Right lobe of liver (tissue), 6 donors: ENCODE results near the gene DUS2. TPM values are rescaled to one million over a fixed set of nuclear protein-coding genes. Genes with fewer than 3 reads are reported as not detected.
A peak's percentile ranks its signal among the peaks of the same experiment; 100 is the strongest.

Experiments used
- ATAC-seq, 4 donors: fragments of 200-7000 bp; cut with Tn5 transposase; one replicate each; pipeline ENCODE4 v1.9.1; 2020; ENCODE audit warnings: mild to moderate bottlenecking in 4 of 4, moderate library complexity in 4 of 4
- DNase-seq, 3 donors: peaks; one replicate each; pipeline ENCODE4 v3.0.0-alpha.2; 2020
- H3K27ac ChIP-seq, 3 donors: fragments of 200-600 bp; one replicate each; pipeline ENCODE4 v1.8.0; 2022
- H3K27me3 ChIP-seq, 2 donors: fragments of 200-600 bp; one replicate each; pipeline ENCODE4 v1.8.0; 2022
- H3K36me3 ChIP-seq, 4 donors: fragments of 200-600 bp; sonication (generic) in 1 of 4; one replicate each; pipeline versions ENCODE4 v1.5.1 to v1.8.0; 2017 to 2022; ENCODE audit warnings: control low read depth in 1 of 4
- H3K4me1 ChIP-seq, 4 donors: fragments of 200-600 bp; sonication (generic) in 1 of 4; one replicate each; pipeline versions ENCODE4 v1.5.1 to v1.8.0; 2017 to 2022; ENCODE audit warnings: control low read depth in 1 of 4
- H3K4me3 ChIP-seq, 3 donors: fragments of 200-600 bp; one replicate each; pipeline ENCODE4 v1.8.0; 2022
- H3K9me3 ChIP-seq, 4 donors: fragments of 200-600 bp; sonication (generic) in 1 of 4; one replicate each; pipeline versions ENCODE4 v1.5.1 to v1.8.0; 2017 to 2022; ENCODE audit warnings: control low read depth in 1 of 4
- CTCF ChIP-seq, 4 donors: fragments of 200-600 bp in 3 of 4; fragments of 450-650 bp in 1 of 4; IDR thresholded peaks; one replicate each; pipeline versions ENCODE4 v1.5.1 to v1.8.0; 2016 to 2022; ENCODE audit warnings: antibody characterized with exemption in 4 of 4, mild to moderate bottlenecking in 2 of 4
- POLR2A ChIP-seq: fragments of 450-650 bp; IDR thresholded peaks from one replicate; pipeline ENCODE4 v1.6.1; 2017; ENCODE audit warnings: antibody characterized with exemption, mild to moderate bottlenecking
- WGBS: methylation state at CpG from one replicate; pipeline ENCODE4 v1.1.6; 2018; ENCODE audit warnings: low coverage, low lambda C conversion rate; ENCODE audit not compliant: insufficient coverage; ENCODE audit errors: missing lambda C conversion rate; 5-methylcytosine and 5-hydroxymethylcytosine counted together
- intact Hi-C, 2 donors: fragments of 100-400 bp; cut with DNase I; formaldehyde crosslinking; loops; one replicate each; pipeline versions ENCODE4 v1.11.2 to v1.14.1; 2022
- total RNA-seq, 6 experiments: library from RNA; depleted of rRNA in 2 of 6; stranded (reverse); fragments of >200 nt in 2 of 6; fragmentation: NEBNext Ultra II Directional in 3 of 6; extraction: Animal tissue kit (Norgen Biotek cat#: 25700) in 3 of 6; gene quantifications; one replicate each; pipeline versions ENCODE4 v1.1.0 to v1.2.4, GENCODE V29; 2016 to 2023
- donor health status: DM: no; HTN: yes; CAD: no.
- donor health status: DM: no; HTN: no; CAD: no.
- donor health status: DM: no; HTN: no; CAD: no.
- donor health status: DM: no; HTN: yes; CAD: no.
- donor health status: DM: no; HTN: yes; CAD: no.

Gene DUS2
- total RNA-seq, 6 experiments from 2014 or later, result 7.9 to 16.4 (median 9.2) TPM

DNA sequence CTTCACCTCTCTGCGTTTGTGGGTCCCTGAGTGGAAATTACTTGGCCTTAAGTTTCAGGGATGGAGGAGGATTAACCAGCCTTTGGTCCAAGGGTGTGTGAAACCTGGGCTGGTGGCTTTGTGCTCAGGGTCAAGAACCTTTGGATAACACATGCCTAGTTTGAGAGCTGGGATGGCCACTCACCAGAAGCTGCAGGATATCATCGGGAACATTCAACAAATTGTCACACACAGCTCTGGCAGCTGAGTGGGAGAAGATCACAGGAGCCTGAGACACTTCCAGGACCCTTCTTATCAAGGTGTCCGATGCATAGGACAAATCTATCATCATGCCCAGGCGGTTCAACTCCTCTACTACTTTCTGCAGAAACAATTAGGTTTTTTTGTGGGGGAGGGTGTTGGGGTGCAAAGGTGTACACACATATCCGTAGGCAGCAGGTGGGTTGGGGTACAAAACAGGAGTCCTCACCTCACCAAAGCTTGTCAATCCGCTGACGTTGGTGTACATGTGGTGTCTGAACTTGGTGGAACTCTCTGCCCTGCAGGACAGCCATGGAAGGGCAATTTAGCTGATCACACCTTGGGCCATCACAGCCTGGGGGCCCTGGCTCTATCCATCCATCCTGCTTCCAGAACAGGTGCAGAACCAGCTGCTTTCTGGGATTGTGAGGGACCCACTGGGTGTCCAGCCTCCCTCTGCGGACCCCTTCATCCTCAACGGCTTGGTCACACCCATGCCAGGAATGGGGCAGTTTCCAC, 45.4 kb upstream of the DUS2 start:
- Histone ChIP-seq H3K4me1 (no peaks in the 10 kb centered on the region), H3K27me3 (no peaks in the 10 kb centered on the region), H3K36me3 (no peaks in the 10 kb centered on the region), H3K9me3 (no peaks in the 10 kb centered on the region), H3K4me3 (no peak overlapping the region), H3K27ac (no peak overlapping the region)
- intact Hi-C loops, result no loop called here
- no peak for TF ChIP-seq CTCF (IDR thresholded peaks at IDR 0.05)
- ATAC-seq (no peak), DNase-seq (no peak)
- 60% methylated on average over 1 of the region's 9 CpGs for WGBS

- DNase-seq, result no peak
- Histone ChIP-seq H3K36me3 (no peaks in the 10 kb centered on the region), H3K9me3 (no peaks in the 10 kb centered on the region), H3K27me3 (no peaks in the 10 kb centered on the region), H3K27ac (no peak within 1 kb of the TSS), H3K4me1 (no peaks in the 10 kb centered on the region), H3K4me3 (no peak within 1 kb of the TSS)
- TF ChIP-seq CTCF (IDR thresholded peaks at IDR 0.05) (peak in 3 of 4 donors; percentile 3 to 15 (median 7)), POLR2A (no peak)
- no peak for ATAC-seq
- 49% methylated on average over 25 of the region's 62 CpGs for WGBS
- intact Hi-C loops, result no loop called here
Measured at GRCh38 chr16:67979955-67980678, 43.0 kb upstream of the DUS2 start, which contains the start of gene DPEP3. TSS of gene DPEP3 (minus strand) at chr16:67980499. CDS start at chr16:67980380, 119 bp downstream.

- no peak overlapping the region for H3K27ac ChIP-seq
- no peaks in the 10 kb centered on the region for H3K36me3 ChIP-seq
- DNase-seq (peak in 1 of 3 donors; percentile 43), ATAC-seq (no peak)
- WGBS, result 93% methylated on average over 5 of the region's 49 CpGs
- H3K4me3 ChIP-seq, result no peak overlapping the region
- H3K9me3 ChIP-seq, result no peaks in the 10 kb centered on the region
- TF ChIP-seq POLR2A (no peak), CTCF (IDR thresholded peaks at IDR 0.05) (no peak)
- no peaks in the 10 kb centered on the region for H3K27me3 ChIP-seq
- no peaks in the 10 kb centered on the region for H3K4me1 ChIP-seq
- intact Hi-C loops, result no loop called here
Measured at GRCh38 chr16:67982011-67982696, 40.9 kb upstream of the DUS2 start.

GRCh38 chr16:67986949-67987348, 36.1 kb upstream of the DUS2 start:
- no peaks in the 10 kb centered on the region for H3K9me3 ChIP-seq
- 79% methylated on average over 5 of the region's 5 CpGs for WGBS
- TF ChIP-seq CTCF (IDR thresholded peaks at IDR 0.05) (no peak), POLR2A (no peak)
- ATAC-seq, result no peak
- H3K4me3 ChIP-seq, result no peak overlapping the region
- peak overlapping the region in 1 of 3 donors; percentile 33 for H3K27ac ChIP-seq
- no peaks in the 10 kb centered on the region for H3K27me3 ChIP-seq
- no peak for DNase-seq
- intact Hi-C loops, result no loop called here
- H3K4me1 ChIP-seq, result no peaks in the 10 kb centered on the region
- H3K36me3 ChIP-seq, result no peaks in the 10 kb centered on the region
